ENCODE data around the gene FAM114A2. TPM values are rescaled to one million over a fixed set of nuclear protein-coding genes. Genes with fewer than 3 reads are reported as not detected.

The FAM114A2 gene
- total and polyA plus RNA-seq, 11 donors: 6.1 to 39.0 (median 33.4) TPM

GRCh38 chr5:154077696-154078095 lies 39.0 kb upstream of the FAM114A2 start:
- Histone ChIP-seq H3K9me3 (no peaks in the 10 kb centered on the region), H3K27me3 (no peaks in the 10 kb centered on the region), H3K4me1 (peaks cover 0 to 35% (median 18%) of the 10 kb centered on the region in 12 donors), H3K4me3 (no peak overlapping the region), H3K36me3 (no peaks in the 10 kb centered on the region), H3K27ac (peak overlapping the region in 5 of 12 donors; percentile 1 to 22 (median 12))
- peak in 3 of 5 donors; percentile 24 to 65 (median 48) for DNase-seq
- TF ChIP-seq POLR2A (IDR thresholded peaks at IDR 0.05): no peak
- TF ChIP-seq CTCF (IDR thresholded peaks at IDR 0.05): no peak
- WGBS, 4 donors: 16 to 27% (median 21%) methylated on average over 1 of the region's 1 CpG
- peak; percentile 74 to 92 (median 89) for ATAC-seq
- intact Hi-C loops (cut with DNase I): loop anchor here in 1 of 10 donors (10.0 kb wide), 1 partner anchor 103 kb away; no protein-coding TSS in a partner anchor

- Histone ChIP-seq H3K27ac (peak overlapping the region in 2 of 12 donors; percentile 18 to 23), H3K4me1 (peaks cover 0 to 39% (median 22%) of the 10 kb centered on the region in 12 donors), H3K36me3 (no peaks in the 10 kb centered on the region), H3K27me3 (no peaks in the 10 kb centered on the region), H3K9me3 (no peaks in the 10 kb centered on the region), H3K4me3 (no peak overlapping the region)
- WGBS, 4 donors: 61 to 77% (median 68%) methylated on average over 5 of the region's 5 CpGs
- ATAC-seq (peak in 2 of 4 donors; percentile 14 to 21), DNase-seq (no peak)
- TF ChIP-seq POLR2A (IDR thresholded peaks at IDR 0.05) (no peak), CTCF (IDR thresholded peaks at IDR 0.05) (no peak)
- intact Hi-C loops (cut with DNase I): loop anchor here in 1 of 10 donors (10.0 kb wide), 1 partner anchor 102 kb away; no protein-coding TSS in a partner anchor
These were observed 37.7 kb upstream of the FAM114A2 start for GRCh38 chr5:154076240-154076922.

GRCh38 chr5:154072414-154073171 lies 33.9 kb upstream of the FAM114A2 start:
- TF ChIP-seq POLR2A (IDR thresholded peaks at IDR 0.05) (no peak), CTCF (IDR thresholded peaks at IDR 0.05) (peak; percentile 88 to 98 (median 95))
- intact Hi-C loops (cut with DNase I): loop anchor here (1.0 to 10.0 kb wide), 11 partner anchors 98 to 335 kb away; no protein-coding TSS in a partner anchor
- ATAC-seq (peak; percentile 78 to 94 (median 90)), DNase-seq (peak; percentile 72 to 91 (median 83))
- no peaks in the 10 kb centered on the region for H3K36me3 ChIP-seq
- 27 to 29% (median 27%) methylated on average over 17 to 18 of the region's 18 CpGs for WGBS, 4 donors
- no peaks in the 10 kb centered on the region for H3K27me3 ChIP-seq
- no peaks in the 10 kb centered on the region for H3K9me3 ChIP-seq
- H3K4me3 ChIP-seq: no peak overlapping the region
- H3K27ac ChIP-seq: peak overlapping the region in 2 of 12 donors; percentile 1 to 27
- H3K4me1 ChIP-seq: peaks cover 0 to 27% (median 11%) of the 10 kb centered on the region in 12 donors

All from heart left ventricle (tissue), 16 donors.